22Rv1 (cell line): Measurements from ENCODE around the gene SBF2.

Experiments
- CTCF ChIP-seq: fragments of 450-650 bp; IDR thresholded peaks from 2 replicates; pipeline ENCODE4 v1.5.1; 2017; ENCODE audit warnings: mild to moderate bottlenecking
- ZFX ChIP-seq: fragments of 450-650 bp; IDR thresholded peaks from 2 replicates; pipeline ENCODE4 v1.6.1; 2017; ENCODE audit warnings: antibody characterized with exemption, borderline replicate concordance

GRCh38 chr11:9747229-9747628, 546.8 kb downstream of the SBF2 start:
- TF ChIP-seq CTCF (no peak), ZFX (no peak)
